HG03135 (cell line): ENCODE data around the gene NSUN6.

ENCODE experiments used
- ATAC-seq: cut with Tn5 transposase; IDR thresholded peaks from one replicate; pipeline ENCODE4 v1.9.1; 2021; ENCODE audit warnings: mild to moderate bottlenecking, moderate library complexity; ENCODE audit not compliant: unreplicated experiment

The NSUN6 gene, protein sequence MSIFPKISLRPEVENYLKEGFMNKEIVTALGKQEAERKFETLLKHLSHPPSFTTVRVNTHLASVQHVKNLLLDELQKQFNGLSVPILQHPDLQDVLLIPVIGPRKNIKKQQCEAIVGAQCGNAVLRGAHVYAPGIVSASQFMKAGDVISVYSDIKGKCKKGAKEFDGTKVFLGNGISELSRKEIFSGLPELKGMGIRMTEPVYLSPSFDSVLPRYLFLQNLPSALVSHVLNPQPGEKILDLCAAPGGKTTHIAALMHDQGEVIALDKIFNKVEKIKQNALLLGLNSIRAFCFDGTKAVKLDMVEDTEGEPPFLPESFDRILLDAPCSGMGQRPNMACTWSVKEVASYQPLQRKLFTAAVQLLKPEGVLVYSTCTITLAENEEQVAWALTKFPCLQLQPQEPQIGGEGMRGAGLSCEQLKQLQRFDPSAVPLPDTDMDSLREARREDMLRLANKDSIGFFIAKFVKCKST

DNA sequence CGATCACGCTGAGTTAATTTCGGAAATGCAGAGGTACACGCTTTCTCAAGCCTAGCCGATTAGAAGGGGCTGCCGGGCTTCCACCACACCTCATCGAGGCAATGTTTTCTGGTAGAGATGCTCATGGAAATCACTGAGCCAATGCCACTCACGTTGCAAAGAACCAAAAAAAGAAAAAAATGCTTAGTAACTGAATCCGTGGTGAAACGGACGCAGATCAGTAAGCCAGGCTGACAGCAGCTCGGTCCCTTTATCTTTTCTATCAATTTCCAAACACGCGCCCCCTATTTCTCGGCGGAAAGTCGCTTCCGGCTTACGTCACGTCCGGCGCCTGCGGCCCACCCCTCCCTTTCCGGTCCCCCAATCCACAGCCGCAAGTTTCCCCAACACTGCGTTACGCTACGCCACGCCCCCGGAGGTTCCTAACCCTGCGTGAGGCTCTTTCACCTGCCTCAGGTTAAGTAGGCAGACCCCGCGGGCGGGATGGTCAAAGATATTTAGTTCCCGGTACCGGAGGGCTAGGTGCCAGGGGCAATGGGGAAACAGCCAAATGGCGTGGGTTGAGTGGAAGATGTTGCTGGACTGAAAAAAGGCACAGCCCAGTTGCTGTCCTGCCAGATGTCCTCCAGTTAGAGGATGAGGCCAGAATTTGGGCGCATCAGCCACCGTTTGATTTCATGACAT lies at the start of gene NSUN6:
Gene NSUN6, minus strand, starts transcription at position 264 of the 684 bp plus-strand sequence. CDS start 384 bp downstream, outside the sequence.
- peak; percentile 97 for ATAC-seq

DNA sequence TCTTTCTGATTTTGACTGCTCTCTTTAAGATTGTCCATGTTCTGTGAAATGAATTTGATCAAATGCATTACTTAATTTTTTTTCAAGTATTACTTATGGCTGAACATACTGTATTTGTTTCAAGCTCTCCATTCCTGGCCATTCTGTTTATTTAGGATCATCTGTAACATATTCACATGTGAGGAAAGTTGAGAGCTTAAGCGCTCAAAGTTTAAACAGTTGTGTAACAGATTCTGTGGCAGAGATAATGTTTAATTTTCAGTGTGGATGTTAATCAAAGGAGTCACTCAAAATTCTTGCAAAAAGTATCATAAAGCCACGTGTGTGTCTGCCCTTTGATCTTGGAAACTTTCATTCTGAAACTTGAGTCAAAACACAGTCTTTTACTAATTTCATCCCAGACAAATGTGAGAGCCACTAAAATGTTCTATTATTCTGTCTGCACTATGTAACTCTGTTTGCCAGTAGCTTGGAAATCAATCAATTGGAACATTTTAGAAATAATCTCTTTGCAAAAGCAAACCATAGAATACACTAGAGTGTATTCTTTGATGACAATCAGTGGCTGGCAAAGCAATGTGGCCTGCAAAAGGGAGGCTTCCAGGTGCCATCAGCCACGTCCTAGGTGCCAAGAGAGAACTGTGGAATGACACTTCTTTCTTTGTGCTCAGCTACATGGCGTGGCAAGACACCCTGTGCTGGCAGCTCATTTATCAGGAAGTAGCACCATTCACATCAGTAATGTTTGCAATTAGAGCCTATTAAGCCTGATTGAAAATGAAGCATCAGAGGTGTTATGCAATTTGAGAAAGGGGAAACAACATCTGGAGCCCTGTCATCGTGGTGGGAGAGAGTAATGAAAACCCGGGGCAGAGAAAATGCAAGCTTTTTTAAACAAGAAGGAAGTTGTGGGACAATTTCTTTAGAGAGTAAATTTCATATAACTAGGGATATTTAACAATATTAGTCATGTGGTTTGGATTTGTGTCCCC lies 48.8 kb upstream of the NSUN6 start:
- no peak for ATAC-seq

DNA sequence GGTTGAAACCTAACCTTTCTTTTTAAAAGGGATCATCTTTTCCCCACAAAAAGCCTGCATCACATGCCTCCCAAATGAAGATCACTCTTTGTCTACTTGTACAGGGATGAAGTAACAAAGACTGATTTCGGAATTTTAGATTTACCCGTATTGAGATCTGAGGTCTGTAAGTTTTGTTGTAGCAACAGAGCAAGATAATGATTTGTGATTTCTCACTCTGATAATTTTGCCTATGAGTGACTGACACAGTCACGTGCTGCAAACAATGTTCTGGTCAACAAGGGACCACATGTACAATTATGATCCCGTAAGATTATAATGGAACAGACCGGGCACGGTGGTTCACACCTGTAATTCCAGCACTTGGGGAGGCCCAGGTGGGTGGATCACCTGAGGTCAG lies 39.2 kb upstream of the NSUN6 start:
- no peak for ATAC-seq

DNA sequence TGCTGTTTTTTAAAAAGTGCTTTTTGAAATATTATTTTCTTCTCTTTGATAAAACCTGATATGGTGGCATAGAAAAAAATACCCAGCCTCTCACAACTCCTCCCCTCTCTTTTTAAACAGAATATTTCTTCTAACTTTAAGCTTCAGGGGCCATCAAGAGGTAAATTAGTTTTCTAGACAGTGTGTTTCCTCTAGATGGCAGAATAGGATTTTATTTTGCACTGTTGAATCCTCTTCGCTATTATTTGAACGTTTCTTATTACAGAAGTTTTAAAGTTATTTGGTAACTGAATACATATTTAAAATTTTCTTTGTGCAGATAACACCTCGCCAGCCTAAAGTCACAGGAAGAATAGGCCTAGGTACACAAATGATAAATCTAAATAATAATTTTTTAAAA lies 38.1 kb upstream of the NSUN6 start:
- ATAC-seq: no peak

DNA sequence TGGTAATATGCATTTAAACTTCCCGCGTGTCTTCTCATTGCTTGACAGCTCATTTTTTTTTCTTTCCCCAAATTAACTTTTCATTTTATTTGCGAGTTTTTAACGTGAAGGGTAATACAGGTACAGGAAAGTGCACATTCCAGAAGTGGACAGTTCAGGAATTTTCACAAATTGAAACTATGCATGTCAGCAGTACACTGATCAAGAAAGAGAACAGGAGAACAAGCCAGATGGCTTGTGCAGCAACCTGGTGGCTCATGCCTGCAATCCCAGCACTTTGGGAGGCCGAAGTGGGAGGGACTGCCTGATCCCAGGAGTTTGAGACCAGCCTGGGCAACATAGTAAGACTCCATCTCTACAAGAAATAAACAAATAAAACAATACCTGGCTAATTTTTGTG lies 36.3 kb upstream of the NSUN6 start:
- ATAC-seq: no peak

DNA sequence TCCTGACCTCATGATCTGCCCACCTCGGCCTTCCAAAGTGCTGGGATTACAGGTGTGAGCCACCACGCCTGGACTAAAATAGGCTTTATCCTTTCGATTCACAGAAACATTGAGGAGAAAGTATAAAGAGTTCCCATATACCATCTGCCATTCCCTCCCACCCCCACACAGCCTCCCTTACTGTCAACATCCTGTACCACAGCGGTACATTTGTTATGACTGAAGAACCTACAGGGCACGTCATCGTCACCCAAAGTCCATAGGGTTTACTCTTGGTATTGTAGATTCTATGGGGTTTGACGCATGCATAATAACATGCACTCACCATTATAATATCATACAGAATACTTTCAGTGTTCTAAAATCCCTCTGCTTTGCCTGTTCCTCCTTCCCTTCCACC lies 35.8 kb upstream of the NSUN6 start:
- ATAC-seq: no peak

DNA sequence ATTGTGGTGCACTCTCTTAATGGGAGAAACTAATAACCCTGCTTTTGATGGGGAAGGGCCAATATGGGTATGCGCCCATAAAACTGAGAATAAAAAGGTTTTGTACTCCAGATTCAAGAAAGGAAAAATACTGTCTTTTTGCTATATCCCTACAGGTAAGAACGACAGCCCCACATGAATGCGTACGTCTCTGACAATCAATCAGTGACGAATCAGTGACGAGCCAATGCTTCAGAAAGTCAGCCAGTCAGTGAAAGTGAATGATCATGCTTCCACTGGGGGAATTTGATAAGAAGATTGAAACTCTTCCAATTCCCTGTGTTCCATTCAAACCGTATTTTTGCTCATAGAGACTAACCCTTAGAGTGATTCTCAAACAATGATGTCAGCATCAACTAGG lies 34.2 kb upstream of the NSUN6 start:
- ATAC-seq: no peak

DNA sequence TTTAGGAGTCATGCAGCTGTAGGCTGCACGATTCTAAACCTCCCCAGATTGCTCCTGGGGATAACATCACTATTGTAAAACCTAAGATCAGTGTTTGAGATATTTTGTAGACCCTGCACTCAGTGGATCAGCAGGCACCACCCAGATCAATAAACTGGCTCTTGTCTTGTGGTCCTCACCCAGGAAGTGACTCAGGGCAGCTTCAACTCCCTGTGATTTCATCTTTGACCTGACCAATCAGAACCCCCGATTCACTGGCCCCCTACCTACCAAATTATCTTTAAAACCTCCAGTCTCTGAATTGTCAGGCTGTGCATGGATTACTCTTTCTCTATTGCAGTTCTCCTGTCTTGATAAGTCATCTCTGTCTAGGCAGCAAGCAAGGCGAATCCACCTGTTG lies 33.6 kb upstream of the NSUN6 start:
- ATAC-seq: no peak

DNA sequence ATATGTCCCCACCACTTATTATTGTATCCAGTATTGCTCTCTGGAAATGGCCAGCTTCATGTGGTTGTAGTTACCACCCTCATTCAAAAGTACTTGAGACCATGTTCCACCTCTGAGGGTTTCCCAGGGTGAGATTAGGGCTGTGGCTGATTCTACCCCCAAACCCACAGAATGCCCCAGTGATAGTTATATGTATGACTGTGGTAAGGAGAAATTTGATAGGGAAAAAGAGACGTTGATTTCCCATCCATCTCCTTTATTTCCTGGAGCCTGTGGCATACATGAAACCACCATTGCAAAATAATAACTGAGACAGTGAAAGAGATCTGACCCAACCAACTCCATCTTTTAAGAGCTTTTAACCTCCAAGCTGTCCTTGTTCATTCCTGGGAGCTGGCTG lies 33.0 kb upstream of the NSUN6 start:
- ATAC-seq: no peak

DNA sequence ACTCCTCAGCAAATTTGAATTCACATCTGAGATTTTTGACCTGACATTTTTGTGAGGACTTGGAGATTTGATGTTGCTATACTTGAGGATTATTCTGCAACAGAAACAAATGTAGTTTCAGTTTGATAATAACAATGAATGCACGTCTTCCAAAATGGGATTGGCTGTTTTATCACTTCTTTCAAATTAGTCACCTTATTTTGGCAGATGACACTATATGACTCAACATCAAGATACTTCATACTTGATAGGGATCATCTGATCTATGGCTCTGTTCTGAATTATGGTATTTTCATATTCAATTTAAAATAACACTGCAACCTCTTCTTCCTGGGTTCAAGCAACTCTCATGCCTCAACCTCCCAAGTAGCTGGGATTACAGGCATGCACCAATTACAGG lies 32.0 kb upstream of the NSUN6 start:
- ATAC-seq: no peak

DNA sequence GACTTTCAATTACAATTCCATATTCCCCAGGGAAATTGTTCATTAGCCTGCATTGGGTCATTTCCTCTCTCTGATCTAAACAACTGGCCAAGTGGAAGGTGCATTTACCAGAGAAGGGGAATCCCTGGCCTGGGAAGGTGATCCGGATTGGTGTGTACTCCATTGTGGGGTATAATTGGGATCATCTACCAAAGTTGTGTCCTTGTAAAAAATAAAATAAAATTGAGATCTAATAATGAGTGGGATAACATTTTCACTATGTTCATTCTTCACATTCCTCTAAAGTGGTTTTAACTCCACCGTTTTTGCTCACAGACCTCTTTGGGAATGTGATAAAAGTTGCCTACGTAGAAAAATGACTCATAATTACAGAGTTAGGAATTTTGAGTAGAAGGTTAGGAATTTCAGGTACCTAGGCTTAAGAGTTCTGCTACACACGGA lies 30.6 kb upstream of the NSUN6 start:
- ATAC-seq: no peak

DNA sequence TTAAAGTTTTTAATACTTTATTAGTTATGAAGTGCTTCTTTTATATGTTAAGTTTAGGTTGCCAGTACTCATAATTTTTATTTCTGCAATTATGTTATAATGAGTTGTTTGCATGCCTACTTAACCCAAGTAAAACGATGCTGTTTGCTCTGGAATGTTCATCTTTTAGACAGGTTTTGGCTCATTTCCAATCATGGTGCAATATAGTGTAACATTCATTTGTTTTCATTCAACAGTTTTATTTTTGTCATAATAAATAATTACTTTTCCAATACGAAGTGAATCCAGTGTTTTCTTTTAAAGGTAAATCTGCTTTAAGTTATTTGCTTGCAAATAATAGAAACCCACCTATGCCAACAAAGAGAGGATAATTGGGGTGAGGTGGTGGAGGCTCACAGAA lies 30.0 kb upstream of the NSUN6 start:
- ATAC-seq: no peak

DNA sequence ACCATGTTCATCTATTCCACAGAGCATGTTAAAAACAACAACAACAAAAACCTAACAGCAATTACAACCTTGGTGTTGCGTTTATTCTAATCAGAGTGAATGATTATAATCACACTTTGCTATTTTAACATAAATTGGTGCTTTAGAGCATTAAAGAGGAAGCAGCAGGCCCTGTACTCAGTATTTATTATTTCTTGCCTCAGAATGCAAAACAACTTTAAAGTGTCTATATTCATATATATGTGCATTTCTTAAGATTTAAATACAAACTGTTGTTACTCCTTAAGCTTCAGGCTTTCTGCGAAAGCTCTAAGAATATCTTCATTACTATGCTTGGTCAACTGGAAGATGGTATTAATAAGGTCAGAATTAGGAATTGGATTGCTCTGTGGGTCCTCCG lies 29.4 kb upstream of the NSUN6 start:
- no peak for ATAC-seq

DNA sequence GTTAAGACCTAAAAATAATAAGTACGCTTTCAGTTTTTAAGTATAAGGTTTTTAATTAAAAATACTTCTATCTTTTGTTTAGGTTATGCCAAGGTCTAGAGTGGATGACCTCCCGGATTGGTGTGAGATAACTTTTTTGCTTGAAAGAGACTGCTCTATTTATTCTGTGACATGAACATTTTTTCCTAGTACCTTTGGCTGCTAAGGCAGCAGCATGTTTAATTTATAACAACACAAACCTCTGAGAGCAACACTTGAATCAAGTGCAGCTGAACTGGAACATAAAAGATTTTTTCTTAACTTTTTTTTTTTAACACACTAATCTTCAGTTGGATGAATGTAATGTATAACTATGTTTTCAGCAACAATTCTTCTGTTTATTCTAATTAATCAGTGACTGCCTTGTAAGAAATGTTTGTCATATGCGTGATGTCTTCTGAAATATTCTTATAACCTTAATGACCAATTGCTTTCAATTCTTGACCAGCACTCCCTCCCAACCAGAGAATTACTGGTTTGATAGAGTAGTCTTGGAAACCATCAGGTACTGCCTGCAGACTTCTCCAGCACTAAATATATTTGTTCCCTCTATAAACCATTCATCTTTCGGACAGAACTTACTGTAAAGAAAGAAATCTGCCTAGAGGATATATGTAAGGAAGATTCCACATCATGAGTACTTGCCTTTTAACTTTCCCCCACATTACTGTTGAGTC lies 23.9 kb upstream of the NSUN6 start:
- no peak for ATAC-seq

DNA sequence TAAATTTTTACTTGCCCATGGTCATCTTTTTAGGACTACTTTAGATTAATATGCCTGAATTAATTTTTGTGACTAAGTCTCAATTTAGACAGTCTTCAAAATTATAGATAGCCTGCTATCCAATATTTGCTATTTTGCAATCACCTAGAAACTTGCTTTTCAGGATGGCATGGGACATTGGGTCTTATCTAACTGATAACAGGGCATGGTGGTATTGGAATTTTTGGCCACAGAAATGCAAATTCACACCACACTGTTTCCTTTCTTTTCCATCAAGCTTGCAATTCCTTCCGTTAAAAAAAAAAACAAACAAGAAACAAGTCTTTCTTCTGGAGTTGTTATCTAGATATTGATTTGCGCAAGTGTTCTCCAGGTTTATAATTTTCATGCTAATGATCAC lies 16.6 kb upstream of the NSUN6 start:
- no peak for ATAC-seq

DNA sequence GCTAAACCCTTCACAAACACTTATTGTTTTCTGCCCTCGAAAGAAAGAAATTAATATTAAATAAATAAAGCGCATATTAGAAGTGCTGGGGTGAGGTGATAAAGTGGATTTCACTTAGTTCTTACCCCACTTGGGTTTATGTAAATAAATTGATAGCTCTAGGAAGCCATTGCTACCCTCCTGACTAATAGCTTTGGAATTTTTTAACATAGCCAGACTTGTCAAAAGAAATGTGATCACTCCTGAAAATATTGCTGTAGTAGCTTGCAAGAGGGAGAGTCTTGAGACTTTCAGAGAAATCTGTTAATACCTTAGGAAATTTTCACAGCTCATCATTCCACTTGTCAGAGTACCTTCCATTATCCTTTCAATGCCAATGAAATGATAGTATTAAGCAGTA lies 15.4 kb upstream of the NSUN6 start:
- ATAC-seq: no peak

DNA sequence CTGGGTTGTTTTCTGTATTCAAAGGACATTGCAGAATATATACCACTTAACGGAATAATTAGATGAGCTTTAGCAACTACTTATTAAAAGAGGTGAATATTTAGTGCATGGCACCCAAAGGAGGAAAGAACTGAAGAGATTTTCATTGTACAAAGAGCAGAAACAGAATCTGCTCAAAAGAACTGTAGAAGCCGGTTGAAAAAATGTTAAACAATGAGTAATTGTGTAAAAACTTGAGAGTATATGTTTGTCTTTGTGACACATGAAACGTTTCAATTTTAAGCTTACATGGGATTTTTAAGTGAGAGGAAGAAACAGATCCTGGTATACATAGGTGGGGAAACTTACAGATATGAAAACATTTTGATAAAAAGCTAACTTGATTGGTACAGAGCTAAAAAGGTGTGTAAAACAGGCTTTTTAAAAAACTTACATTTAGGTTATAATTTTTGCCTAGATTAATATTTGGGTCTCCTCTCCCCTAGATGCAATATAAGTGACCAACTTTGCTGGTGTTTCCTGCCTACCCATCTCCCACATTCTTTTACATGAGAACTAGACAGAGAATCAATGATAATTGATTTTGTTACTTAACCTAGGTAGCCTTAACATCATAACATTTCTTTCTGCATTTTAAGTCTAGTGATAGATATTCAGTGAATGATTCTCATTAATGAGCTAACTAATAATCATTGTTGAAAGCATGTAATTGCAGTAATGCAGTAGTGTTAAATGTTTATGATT lies 14.6 kb upstream of the NSUN6 start:
- ATAC-seq: no peak

DNA sequence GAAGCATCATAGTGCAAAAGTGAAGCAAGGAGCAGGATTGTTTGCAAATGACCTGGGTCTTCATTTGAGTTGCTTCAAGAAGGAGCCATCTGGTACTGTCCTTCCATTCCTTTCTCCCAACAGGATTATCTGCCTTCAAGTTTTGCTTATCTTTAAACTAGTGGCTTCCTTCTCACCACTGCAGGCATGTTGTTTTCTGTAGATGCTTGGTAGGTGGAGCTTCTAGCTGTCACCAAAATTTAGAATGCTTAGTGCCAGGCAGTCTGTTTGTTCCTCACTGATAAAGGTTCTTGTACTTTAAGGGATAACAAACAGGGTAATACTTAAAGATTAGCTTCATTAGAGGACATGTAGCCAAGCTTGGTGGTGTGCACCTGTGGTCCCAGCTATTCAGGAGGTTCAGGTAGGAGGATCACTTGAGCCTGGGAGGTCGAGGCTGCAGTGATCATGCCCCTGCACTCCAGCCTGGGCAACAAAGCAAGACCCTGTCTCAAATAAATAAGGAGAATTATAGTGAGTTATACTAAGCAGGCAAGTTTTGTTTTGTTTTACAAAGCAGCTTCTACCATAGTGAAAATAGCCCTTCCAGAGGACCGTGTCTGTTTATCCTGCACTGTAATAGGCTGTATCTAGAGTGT lies 13.6 kb upstream of the NSUN6 start:
- no peak for ATAC-seq

DNA sequence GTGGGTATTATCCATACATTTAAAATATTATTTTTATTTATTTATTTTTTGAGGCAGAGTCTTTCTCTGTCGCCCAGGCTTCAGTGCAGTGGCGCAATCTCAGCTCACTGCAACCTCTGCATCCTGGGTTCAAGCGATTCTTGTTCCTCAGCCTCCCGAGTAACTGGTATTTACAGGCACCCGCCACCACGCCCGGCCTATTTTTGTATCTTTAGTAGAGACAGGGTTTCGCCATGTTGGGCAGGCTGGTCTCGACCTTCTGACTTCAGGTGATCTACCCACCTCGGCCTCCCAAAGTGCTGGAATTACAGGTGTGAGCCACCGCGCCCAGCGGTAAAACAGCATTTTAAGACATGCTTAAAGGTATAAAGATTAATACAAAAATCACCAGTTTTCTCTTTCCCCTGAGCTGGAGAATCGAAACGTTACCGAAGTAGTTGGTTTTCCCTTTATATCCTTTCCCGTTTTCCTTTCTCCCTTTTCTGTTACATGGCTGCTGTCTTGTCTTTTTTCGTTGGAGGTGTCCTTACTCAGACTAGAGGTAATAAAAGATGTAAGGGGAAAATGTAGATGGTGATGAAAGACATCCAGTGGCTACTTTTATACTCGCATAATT lies 9.5 kb upstream of the NSUN6 start:
- ATAC-seq: no peak
